Esophagus (tissue), 2 donors: ENCODE data around the gene FASTK. TPM values are rescaled to one million over a fixed set of nuclear protein-coding genes. Genes with fewer than 3 reads are reported as not detected.

Experiments used
- H3K27ac ChIP-seq, 2 donors: one replicate each; pipeline ENCODE4 v1.5.1; 2013; ENCODE audit warnings: low read depth in 2 of 2, mild to moderate bottlenecking in 2 of 2, inconsistent platforms in 1 of 2, low read length in 1 of 2, moderate library complexity in 1 of 2
- H3K27me3 ChIP-seq, 2 donors: one replicate each; pipeline ENCODE4 v1.6.1; 2013; ENCODE audit warnings: low read length in 2 of 2, control low read depth in 1 of 2, mild to moderate bottlenecking in 1 of 2; ENCODE audit not compliant: insufficient read depth in 2 of 2, control insufficient read depth in 1 of 2
- H3K36me3 ChIP-seq, 2 donors: one replicate each; pipeline ENCODE4 v1.6.1; 2013; ENCODE audit warnings: low read length in 1 of 2; ENCODE audit not compliant: control insufficient read depth in 2 of 2, insufficient read depth in 2 of 2
- H3K4me1 ChIP-seq, 2 donors: one replicate each; pipeline ENCODE4 v1.6.1; 2013; ENCODE audit warnings: low read length in 1 of 2; ENCODE audit not compliant: control insufficient read depth in 2 of 2, insufficient read depth in 2 of 2
- H3K4me3 ChIP-seq, 2 donors: one replicate each; pipeline ENCODE4 v1.5.1; 2013; ENCODE audit warnings: low read length in 2 of 2, mild to moderate bottlenecking in 2 of 2, low read depth in 1 of 2, moderate library complexity in 1 of 2
- H3K9me3 ChIP-seq, 2 donors: one replicate each; pipeline ENCODE4 v1.6.1; 2013; ENCODE audit warnings: mild to moderate bottlenecking in 2 of 2, low read depth in 1 of 2, low read length in 1 of 2, moderate library complexity in 1 of 2; ENCODE audit not compliant: control insufficient read depth in 2 of 2, insufficient read depth in 1 of 2
- WGBS, 2 donors: extraction: QIAGEN DNeasy Blood & Tissue Kit; methylation state at CpG; one replicate each; pipeline ENCODE4 v1.1.7; 2013; 5-methylcytosine and 5-hydroxymethylcytosine counted together
- polyA plus RNA-seq, 2 donors: library from polyadenylated mRNA; stranded (reverse); fragments of 200-250 nt; gene quantifications; one replicate each; pipeline ENCODE4 v1.2.3, GENCODE V29; 2013
- donor health status: healthy with polysubstance abuse.
- donor health status: Bipolar disorder and iron deficiency.

FASTK gene
- polyA plus RNA-seq, 2 donors = 80.0 to 144 TPM

GRCh38 chr7:151124899-151125399 is 44.3 kb upstream of the FASTK start:
- H3K4me3 ChIP-seq = no peak overlapping the region

GRCh38 chr7:151124481-151124880 is 43.9 kb upstream of the FASTK start:
- Histone ChIP-seq H3K27ac (peak overlapping the region in 1 of 2 donors; percentile 7), H3K9me3 (no peaks in the 10 kb centered on the region), H3K27me3 (no peaks in the 10 kb centered on the region), H3K4me1 (peaks cover 0 to 21% of the 10 kb centered on the region in 2 donors), H3K36me3 (peaks cover 11 to 59% of the 10 kb centered on the region in 2 donors), H3K4me3 (no peak overlapping the region)
- 79 to 80% methylated on average over 7 of the region's 7 CpGs for WGBS, 2 donors

More at GRCh38 chr7:151124899-151125399, 44.3 kb upstream of the FASTK start:
- Histone ChIP-seq H3K36me3 (peaks cover 11 to 59% of the 10 kb centered on the region in 2 donors), H3K4me1 (peaks cover 0 to 21% of the 10 kb centered on the region in 2 donors), H3K27ac (peak overlapping the region in 1 of 2 donors; percentile 68), H3K27me3 (no peaks in the 10 kb centered on the region), H3K9me3 (no peaks in the 10 kb centered on the region)
- WGBS, 2 donors = 77 to 87% methylated on average over 14 of the region's 14 CpGs

GRCh38 chr7:151123822-151124464 is 43.3 kb upstream of the FASTK start:
- peaks cover 0 to 21% of the 10 kb centered on the region in 2 donors for H3K4me1 ChIP-seq
- no peak overlapping the region for H3K4me3 ChIP-seq
- no peaks in the 10 kb centered on the region for H3K27me3 ChIP-seq
- no peaks in the 10 kb centered on the region for H3K9me3 ChIP-seq
- WGBS, 2 donors = 36 to 41% methylated on average over 22 to 24 of the region's 24 CpGs
- peaks cover 11 to 59% of the 10 kb centered on the region in 2 donors for H3K36me3 ChIP-seq
- peak overlapping the region in 1 of 2 donors; percentile 7 for H3K27ac ChIP-seq

- peaks cover 0 to 21% of the 10 kb centered on the region in 2 donors for H3K4me1 ChIP-seq
- no peak overlapping the region for H3K4me3 ChIP-seq
- H3K27me3 ChIP-seq = no peaks in the 10 kb centered on the region
- H3K36me3 ChIP-seq = peaks cover 15 to 59% of the 10 kb centered on the region in 2 donors
- WGBS, 2 donors = 87 to 88% methylated on average over 50 of the region's 50 CpGs
- H3K9me3 ChIP-seq = no peaks in the 10 kb centered on the region
- H3K27ac ChIP-seq = no peak overlapping the region
Observed at GRCh38 chr7:151123158-151123821, 42.7 kb upstream of the FASTK start.

- H3K36me3 ChIP-seq = peaks cover 15 to 61% of the 10 kb centered on the region in 2 donors
- no peak overlapping the region for H3K27ac ChIP-seq
- H3K4me3 ChIP-seq = no peak overlapping the region
- peaks cover 0 to 21% of the 10 kb centered on the region in 2 donors for H3K4me1 ChIP-seq
- no peaks in the 10 kb centered on the region for H3K9me3 ChIP-seq
- 89 to 92% methylated on average over 26 to 29 of the region's 29 CpGs for WGBS, 2 donors
- H3K27me3 ChIP-seq = no peaks in the 10 kb centered on the region
Observed at GRCh38 chr7:151122796-151123157, 42.2 kb upstream of the FASTK start.

GRCh38 chr7:151122276-151122675 is 41.7 kb upstream of the FASTK start:
- WGBS, 2 donors = 81 to 85% methylated on average over 21 to 24 of the region's 24 CpGs
- H3K9me3 ChIP-seq = no peaks in the 10 kb centered on the region
- no peak overlapping the region for H3K27ac ChIP-seq
- peaks cover 0 to 21% of the 10 kb centered on the region in 2 donors for H3K4me1 ChIP-seq
- no peaks in the 10 kb centered on the region for H3K27me3 ChIP-seq
- no peak overlapping the region for H3K4me3 ChIP-seq
- peaks cover 15 to 66% of the 10 kb centered on the region in 2 donors for H3K36me3 ChIP-seq

- H3K36me3 ChIP-seq = peaks cover 15 to 73% of the 10 kb centered on the region in 2 donors
- H3K27ac ChIP-seq = no peak overlapping the region
- H3K4me3 ChIP-seq = no peak overlapping the region
- WGBS, 2 donors = 80 to 82% methylated on average over 30 of the region's 30 CpGs
- H3K4me1 ChIP-seq = peaks cover 0 to 19% of the 10 kb centered on the region in 2 donors
- no peaks in the 10 kb centered on the region for H3K9me3 ChIP-seq
- H3K27me3 ChIP-seq = no peaks in the 10 kb centered on the region
Observed at GRCh38 chr7:151121380-151122170, 41.0 kb upstream of the FASTK start.

GRCh38 chr7:151120896-151121295 is 40.3 kb upstream of the FASTK start:
- H3K9me3 ChIP-seq = no peaks in the 10 kb centered on the region
- H3K36me3 ChIP-seq = peaks cover 15 to 74% of the 10 kb centered on the region in 2 donors
- 85 to 87% methylated on average over 21 to 22 of the region's 22 CpGs for WGBS, 2 donors
- H3K4me3 ChIP-seq = no peak overlapping the region
- H3K27ac ChIP-seq = no peak overlapping the region
- H3K27me3 ChIP-seq = no peaks in the 10 kb centered on the region
- peaks cover 0 to 17% of the 10 kb centered on the region in 2 donors for H3K4me1 ChIP-seq

GRCh38 chr7:151119902-151120301 is 39.3 kb upstream of the FASTK start:
- Histone ChIP-seq H3K4me3 (no peak overlapping the region), H3K4me1 (peaks cover 0 to 9% of the 10 kb centered on the region in 2 donors), H3K27me3 (no peaks in the 10 kb centered on the region), H3K27ac (no peak overlapping the region), H3K36me3 (peaks cover 15 to 72% of the 10 kb centered on the region in 2 donors), H3K9me3 (peaks cover 0 to 2% of the 10 kb centered on the region in 2 donors)
- 84% methylated on average over 27 of the region's 27 CpGs for WGBS, 2 donors
